Stimulated activated CD4-positive, alpha-beta T cell treated with anti-CD3 and anti-CD28 coated beads, TNF-alpha, amount 100 ng/mL, for 48 hours (primary cell): ENCODE data around the gene COPS6.
"Not testable (repeated sequence)": the region's sequence is repeated elsewhere in the genome, so short reads cannot be mapped to it uniquely, and the experiment has no call there.

Source experiments
- DNase-seq, 3 donors: peaks; one replicate each; pipeline ENCODE4 v3.0.0-alpha.2; 2020; ENCODE audit warnings: low read depth in 3 of 3

The COPS6 gene

DNA sequence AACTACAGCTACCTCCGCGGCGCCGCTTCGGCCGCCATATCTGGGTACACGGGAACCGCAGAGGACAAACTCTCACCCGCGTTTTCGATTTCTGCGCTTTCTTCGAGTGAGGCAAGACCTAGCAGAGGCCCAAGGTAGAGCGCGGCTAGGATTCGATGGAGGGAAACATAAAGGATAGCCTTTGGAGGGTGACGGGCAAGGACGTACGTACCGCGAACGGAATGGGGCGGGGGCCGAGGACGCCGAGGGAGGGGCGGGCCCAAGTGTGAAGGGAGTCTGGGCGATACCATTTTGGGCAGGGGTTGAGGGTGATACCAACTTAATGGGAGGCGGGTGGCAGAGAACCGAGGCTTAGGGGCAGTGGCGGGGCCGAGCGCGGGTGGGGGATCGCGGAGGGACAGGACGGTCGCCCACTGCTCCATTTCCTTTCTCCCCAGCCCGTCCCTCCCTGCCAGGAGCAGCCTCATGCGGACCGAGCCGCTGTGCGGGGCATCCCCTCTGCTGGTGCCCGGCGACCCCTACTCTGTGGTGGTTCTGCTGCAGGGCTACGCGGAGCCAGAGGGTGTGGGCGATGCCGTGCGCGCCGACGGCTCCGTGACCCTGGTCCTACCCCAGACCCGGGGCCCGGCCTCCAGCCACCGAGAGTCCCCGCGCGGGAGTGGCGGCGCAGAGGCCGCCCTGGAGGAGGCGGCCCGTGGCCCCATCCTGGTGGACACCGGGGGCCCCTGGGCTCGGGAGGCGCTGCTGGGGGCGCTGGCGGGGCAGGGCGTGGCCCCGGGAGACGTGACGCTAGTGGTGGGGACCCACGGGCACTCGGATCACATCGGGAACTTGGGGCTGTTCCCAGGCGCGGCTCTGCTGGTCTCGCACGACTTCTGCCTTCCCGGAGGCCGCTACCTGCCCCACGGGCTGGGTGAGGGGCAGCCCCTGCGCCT, 38.4 kb downstream of the COPS6 start, which contains the start of gene MBLAC1:
MBLAC1 (plus strand) TSS at position 37 of the 935 bp plus-strand sequence; CDS start at position 466, 429 bp downstream.
- peak; percentile 80 to 91 (median 84) for DNase-seq

GRCh38 chr7:100127866-100128636, 39.3 kb downstream of the COPS6 start:
- DNase-seq, result no peak

DNA sequence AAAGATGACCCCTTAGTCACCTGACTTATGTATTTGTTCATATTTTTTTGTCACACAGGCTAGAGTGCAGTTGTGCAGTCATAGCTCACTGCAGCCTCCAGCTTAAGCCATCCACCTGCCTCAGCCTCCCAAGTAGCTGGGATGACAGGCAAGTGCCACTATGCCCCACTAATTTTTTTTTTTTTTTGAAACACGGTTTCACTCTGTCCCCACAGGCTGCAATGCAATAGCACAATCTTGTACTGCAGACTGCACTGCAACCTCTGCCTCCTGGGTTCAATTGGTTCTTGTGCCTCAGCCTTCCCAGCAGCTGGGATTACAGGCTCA, 39.8 kb downstream of the COPS6 start:
- no peak for DNase-seq

- DNase-seq, result not testable (repeated sequence)
Measured at GRCh38 chr7:100130220-100130607, 41.4 kb downstream of the COPS6 start.

DNA sequence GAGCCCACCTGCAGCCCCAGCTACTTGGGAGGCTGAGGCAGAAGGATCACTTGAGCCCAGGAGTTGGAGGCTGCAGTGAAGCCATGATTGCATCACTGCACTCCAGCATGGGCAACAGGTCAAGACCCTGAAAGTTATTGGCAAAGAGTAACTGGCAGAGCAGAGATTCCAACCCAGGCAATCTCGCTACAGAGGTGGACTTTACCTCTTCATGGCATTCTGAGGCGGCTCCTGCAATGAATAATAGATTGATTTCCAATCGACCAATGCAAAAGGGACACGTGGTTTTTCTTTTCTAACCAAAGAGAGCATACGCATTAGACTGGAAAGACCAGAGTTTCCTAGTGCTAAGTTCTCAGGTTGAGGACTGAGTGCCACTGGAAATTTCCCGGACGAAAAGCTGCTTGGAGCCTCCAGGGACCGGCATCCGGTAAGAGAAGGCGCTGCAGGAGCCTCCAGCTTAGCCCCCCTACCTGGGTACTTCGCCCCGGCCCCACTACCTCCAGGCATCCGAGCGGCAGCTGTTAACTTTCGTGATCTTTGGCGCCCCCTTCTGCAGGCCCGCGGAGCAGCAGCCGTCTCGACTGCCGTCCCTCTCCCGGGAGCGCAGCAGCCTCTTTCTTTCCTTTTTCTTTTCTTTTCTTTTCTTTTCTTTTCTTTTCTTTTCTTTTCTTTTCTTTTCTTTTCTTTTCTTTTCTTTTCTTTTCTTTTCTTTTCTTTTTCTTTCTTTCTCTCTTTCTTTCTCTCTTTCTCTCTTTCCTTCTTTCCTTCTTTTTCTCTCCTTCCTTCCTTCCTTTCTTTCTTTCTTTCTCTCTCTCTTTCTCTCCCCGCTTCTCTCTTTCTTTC, 42.1 kb downstream of the COPS6 start:
- DNase-seq, result peak; percentile 59 to 88 (median 75)

DNA sequence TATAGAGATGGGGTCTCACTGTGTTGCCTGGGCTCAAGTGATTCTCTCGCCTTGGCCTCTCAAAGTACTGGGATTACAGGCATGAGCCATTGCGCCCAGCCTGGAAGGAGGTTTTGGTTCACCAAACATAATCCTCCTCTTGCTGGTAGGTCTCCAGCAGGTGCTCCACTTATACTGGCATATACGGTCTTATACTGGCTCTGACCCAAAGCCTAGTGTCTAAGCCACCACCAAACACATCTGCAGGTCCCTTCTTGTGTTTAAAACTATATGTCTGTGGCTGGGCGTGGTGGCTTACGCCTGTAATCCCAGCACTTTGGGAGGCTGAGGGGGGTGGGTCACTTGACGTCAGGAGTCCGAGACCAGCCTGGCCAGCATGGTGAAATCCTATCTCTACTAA, 43.4 kb downstream of the COPS6 start:
- no peak for DNase-seq

DNA sequence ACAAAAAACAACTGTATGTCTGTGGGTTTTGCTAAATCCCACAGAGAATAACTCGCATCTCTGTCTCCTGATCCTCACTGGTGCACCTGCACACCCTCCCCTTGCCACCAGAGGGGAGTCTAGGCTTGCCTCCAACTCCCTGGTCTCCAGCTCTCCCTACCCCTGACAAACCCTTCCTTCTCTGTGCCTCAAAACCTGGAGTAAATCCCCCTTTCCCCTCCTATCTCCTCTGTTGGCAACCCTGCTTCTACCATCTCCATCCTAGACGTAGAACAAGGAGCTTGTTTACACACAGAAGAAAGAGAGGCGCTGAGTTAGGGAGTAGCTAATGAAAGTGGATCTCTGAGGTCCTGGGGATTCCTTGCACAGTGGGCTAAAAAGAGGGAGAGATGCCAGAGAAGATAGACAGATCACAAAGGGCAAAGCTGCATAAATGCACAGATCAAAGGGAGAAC, 44.0 kb downstream of the COPS6 start:
- DNase-seq, result peak in 1 of 3 donors; percentile 58

- DNase-seq, result no peak
Measured at GRCh38 chr7:100137851-100138760, 49.3 kb downstream of the COPS6 start.

- no peak for DNase-seq
Measured at GRCh38 chr7:100141555-100141949, 52.8 kb downstream of the COPS6 start.
